ENCODE measurements around the gene SCARB2.

The SCARB2 gene

DNA sequence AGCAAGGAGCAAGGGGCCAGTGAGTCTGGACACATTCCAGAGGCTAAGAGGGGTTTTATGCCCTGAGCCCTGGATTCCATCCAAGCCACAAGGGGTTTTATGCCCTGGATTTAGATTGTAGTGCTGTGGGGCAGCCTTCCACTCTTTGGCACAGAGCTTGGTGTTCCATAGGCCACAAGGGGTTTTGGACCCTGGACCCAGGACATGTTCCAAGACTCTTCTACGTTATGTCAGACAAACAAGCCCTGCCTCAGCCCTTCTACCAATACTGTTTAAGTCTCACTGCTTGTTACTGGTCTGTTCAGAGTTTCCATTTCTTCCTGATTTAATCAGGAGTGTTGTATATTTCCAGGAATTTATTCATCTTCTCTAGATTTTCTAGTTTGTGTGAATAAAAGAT is 12.8 kb upstream of the SCARB2 start:
- no peak for DNase-seq

DNA sequence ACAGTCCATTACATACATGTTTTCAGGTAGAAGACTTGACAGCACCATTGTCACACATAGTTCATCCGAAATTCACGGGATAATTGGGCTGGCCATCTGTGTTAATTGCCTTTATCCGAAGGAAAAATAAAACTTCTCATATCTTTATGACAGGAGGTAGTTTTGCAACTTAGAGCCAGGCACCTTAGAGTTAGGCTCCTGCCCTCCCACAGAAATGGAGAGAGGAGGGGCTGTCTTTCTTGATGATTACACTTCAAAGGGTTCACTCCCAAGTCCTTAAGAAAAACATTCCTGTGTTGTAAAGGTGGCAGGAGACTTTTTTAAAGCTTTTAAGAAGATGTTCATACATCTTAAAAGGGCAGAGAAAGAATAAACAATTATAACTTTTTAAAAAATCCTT is 10.5 kb upstream of the SCARB2 start:
- no peak for DNase-seq

DNA sequence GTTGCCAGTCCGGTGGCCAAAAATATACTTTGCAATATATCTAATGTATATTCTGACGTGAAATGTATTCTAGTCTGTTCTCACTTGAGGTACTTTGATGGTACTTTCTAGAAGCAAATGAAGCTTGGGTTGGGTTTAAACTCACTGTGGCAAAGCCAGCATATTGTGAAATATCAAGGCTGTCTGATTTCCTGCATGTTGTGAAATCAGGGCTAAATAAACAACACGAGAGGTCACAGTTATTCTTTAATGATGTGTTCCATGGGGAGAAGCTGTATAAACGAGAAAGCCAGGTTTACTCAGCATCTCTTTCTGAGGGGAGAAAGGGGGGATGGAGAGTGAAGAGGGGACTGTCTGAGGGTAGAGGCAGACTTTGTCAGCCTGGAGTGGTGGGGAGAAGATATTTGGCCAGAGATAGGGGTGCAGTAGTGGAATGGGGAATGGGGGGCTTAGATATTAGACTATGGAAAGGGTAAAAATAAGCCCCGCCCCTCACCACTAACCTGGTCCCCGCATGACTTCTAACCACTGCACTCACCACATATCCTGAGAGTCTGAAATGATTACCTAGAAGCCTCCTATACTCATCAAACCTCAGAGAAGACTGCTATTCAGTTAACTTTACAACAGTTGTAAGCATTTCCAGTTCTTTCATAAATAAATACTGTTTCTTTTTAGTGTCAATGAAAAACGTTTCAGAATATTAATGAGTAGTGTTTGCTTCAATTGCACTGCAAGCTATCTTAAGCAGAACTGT is 5.9 kb upstream of the SCARB2 start:
- DNase-seq: no peak

DNA sequence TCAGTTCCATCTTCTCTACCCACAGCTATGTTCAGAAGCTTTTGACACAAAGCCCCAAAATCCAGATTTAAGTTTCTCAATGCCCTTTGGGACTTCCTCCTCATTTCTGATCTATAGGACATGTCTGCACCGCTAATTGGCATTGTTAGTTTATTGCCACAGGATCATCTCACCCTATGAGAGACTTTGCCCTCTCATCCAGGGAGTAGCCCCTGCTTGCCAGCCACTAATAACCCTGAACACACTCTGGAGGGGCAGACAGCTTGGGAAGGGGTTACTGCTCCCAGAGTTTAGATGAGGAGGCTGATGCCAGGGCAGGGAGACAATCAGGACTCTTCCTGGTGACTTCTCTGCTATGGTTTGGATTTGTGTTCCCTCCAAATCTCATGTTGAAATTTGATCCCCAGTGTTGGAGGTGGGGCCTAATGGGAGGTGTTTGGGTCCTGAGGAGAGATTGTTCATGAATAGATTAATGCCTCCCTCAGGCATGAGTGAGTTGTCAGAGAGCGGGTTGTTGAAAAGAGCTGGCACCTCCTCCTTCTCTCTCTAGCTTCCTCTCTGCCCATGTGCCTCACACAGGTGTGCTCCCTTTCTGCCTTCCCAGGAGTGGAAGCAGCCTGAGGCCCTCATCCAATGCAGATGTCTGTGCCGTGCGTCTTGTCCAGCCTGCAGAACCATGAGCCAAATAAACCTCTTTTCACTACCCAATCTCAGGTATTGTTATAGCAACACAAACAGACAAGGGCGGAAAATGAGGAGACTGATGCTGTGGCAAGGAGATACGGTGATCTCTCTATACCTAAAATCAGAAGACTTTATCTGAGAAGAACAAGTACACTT is 3.6 kb upstream of the SCARB2 start:
- DNase-seq: no peak

- DNase-seq: no peak
Measured at GRCh38 chr4:76216524-76216923, 2.9 kb upstream of the SCARB2 start.

- DNase-seq: no peak
Measured at GRCh38 chr4:76215077-76215476, 1.5 kb upstream of the SCARB2 start.

DNA sequence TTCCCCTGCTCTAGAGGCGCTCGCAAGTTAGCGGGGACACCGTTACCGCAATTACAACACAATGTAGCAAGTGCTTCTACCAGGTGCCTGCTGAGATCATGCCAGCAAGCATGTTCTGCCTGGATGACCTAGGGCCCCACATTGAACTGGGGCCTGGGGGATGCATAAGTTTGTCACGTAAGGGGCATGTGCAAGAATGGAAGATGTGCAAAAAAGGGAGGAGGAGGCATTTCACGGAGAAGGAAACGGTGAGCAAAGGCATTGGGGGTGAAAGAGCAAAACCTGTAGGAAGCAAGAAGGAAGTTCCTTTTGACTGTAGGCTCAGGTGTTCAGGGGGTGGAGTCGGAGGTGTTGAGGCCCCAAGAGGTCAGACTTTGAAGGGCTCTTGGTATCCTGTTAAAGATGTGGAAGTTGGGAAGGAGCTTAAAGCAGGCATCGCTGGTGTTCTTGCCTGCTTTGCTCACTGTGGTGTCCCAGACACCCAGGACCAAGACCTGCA is 602 bp upstream of the SCARB2 start:
- DNase-seq: no peak

DNA sequence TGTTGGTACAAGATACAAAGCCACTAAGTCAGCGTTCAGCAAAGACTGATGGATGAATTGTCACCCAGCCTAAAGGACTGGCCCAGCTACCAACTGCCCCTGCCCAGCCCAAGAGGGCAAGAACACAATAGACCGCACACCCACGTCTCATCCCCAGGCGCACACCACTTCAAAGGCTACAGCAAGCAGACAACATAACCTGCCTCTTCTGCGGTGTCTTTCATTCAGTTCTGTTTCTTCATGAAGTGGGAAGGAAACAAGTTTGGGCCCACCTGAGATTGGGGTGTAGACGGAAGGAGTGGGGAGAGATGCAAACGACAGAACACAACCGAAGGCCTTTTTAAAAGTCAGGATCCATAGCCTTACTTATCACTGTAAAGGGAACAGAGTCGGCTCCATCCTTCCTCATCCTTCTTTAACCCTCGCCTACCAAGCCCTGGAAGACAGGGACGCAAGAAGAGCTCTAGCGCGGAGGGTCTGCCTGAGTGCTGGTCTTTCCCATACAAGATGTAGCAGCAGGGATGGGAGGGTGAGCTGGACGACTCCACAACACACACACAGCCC is 691 bp downstream of the SCARB2 start:
- peak; percentile 41 for DNase-seq

GRCh38 chr4:76211769-76212708 is 1.6 kb downstream of the SCARB2 start:
- DNase-seq: no peak

- no peak for DNase-seq
Measured at GRCh38 chr4:76210452-76210851, 3.2 kb downstream of the SCARB2 start.

DNA sequence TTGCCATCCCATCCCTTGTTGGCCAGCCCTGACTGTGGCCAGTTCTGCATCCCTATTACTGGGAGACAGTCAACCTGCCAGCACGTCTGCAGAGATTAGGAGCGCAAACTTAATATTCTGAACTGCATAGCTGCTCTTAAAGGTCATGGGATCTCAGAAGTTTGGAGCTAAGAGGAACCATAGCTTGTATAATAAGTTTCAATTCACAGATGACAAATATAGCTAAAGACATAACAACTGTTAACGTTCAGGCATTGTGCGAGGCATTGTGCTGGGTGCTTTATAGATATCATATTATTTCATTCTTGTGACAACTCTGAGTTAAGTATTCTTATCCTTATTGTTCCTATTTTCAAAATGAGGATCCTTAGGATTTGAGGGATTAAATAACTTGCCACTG is 3.7 kb downstream of the SCARB2 start:
- DNase-seq: no peak

- DNase-seq: no peak
Measured at GRCh38 chr4:76208005-76208765, 5.4 kb downstream of the SCARB2 start.

DNA sequence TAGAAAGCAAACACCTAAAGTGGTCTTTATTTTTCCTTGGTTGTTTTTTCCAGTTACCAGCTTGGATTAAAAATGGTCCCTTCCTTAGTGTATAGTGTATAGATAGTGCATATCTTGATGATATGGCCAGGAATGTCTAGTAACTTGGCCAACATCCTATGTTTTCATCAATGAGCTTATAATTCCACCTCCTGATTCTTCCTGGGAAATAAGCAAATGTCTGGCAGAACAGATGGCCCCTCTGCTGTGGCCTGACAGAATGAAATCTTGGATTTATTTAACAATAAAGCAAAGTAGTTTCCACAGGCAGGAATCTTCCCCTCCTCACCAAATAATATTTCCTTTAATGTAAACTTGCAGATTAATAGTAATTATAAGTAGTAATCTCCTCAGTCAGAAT is 6.1 kb downstream of the SCARB2 start:
- no peak for DNase-seq

DNA sequence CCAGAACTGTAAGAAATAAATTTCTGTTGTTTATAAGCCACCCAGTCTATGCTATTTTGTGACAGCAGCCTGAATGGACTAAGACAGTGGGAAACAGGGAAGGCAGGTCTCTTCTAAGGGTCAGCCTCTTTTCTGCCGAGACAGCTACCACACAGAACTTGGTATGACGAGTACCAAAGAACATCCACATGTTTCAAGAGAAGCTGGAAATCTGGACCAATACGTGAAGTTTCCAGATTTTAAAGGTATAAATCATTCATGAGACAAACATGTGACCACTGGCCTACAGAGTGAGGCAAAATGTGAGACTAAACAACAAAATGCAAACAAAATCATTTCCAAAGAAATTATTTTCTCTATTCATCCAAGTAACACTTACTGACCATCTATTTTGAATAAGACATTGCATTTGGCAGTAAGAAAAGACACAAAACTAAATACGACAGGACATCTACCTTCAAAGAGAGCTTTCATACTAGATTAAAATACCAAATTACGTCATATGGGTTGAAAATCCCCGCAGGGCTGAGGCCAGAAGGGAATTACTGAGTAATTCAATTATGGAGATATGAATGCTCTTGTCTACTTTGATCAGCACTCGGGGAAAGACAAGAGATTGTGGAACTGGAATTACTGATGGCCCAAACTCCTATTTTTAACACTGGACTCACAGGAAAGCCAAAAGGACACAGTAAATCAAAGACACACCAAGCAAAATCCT is 7.2 kb downstream of the SCARB2 start:
- no peak for DNase-seq

GRCh38 chr4:76205476-76205875 is 8.1 kb downstream of the SCARB2 start:
- no peak for DNase-seq

GRCh38 chr4:76204936-76205335 is 8.7 kb downstream of the SCARB2 start:
- no peak for DNase-seq

GRCh38 chr4:76203541-76203940 is 10.1 kb downstream of the SCARB2 start:
- no peak for DNase-seq

- no peak for DNase-seq
Measured at GRCh38 chr4:76201276-76201675, 12.3 kb downstream of the SCARB2 start.

DNA sequence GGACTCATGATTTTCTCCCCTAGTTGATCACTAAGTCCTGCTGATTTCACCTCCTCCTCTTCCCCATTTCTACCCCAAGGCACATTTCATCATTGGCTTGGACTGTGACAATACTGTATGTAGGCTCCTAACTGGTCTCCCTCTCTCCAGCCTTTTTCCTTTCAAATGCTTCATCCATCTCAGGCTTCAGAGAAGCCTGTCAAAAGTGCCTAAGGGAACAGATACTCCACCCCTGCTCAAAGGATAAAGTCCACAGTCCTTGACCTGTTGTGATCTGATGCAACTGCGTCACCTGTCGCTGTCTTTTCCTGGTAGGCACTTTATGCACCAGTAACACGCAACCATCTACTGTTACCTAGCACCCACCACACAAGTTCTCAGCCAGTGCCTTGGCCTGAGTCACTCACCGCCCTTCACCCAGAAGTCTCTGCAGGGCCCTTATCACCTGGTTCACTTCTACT is 12.8 kb downstream of the SCARB2 start:
- DNase-seq: no peak

- no peak for DNase-seq
Measured at GRCh38 chr4:76199664-76200211, 13.9 kb downstream of the SCARB2 start.
